Endothelial cell of umbilical vein (primary cell): ENCODE measurements around the gene C19orf73. TPM values are rescaled to one million over a fixed set of nuclear protein-coding genes. Genes with fewer than 3 reads are reported as not detected.

Experiments
- BruUV-seq: library from RNA; stranded (reverse); fragments of 400-500 nt; replicated peaks from 2 replicates; lab custom pipeline; 2021; lab: Mats Ljungman, UMichigan
- CTCF ChIA-PET: fragments of 300-600, 350-600 bp; sonication (Branson Sonifier 250); formaldehyde crosslinking; loops from one replicate; lab custom pipeline; 2021; ENCODE audit warnings: antibody characterized with exemption, inconsistent platforms; lab: Charles Lee
- POLR2A ChIA-PET: fragments of 300-600, 350-600 bp; sonication (Branson Sonifier 250); formaldehyde crosslinking; loops from one replicate; lab custom pipeline; 2021; ENCODE audit warnings: antibody characterized with exemption, inconsistent platforms; lab: Charles Lee
- DNase-seq: peaks from one replicate; pipeline ENCODE4 v3.0.0-alpha.2; 2011; ENCODE audit warnings: low read depth, low spot score
- FAIRE-seq: peaks from 2 replicates; lab custom pipeline; 2011; peaks lifted over from hg19 to GRCh38; lab: Jason Lieb, UNC
- H2AFZ ChIP-seq: 2 replicates; pipeline ENCODE4 v1.6.0; 2012; ENCODE audit warnings: low read depth, low read length, control low read depth, inconsistent platforms
- H3K27ac ChIP-seq: 2 replicates; pipeline ENCODE4 v1.5.1; 2011; ENCODE audit warnings: low read depth, mild to moderate bottlenecking, control low read depth, low read length, moderate library complexity; ENCODE audit not compliant: insufficient read depth
- H3K27me3 ChIP-seq, 2 experiments: 2 replicates each; pipeline versions ENCODE4 v1.6.0 to v1.6.1; 2011; ENCODE audit warnings: low read length in 2 of 2, mixed read lengths in 1 of 2; ENCODE audit not compliant: control insufficient read depth in 2 of 2, insufficient read depth in 2 of 2
- H3K36me3 ChIP-seq, 2 experiments: 2 replicates in 1 of 2; 3 replicates in 1 of 2; pipeline ENCODE4 v1.5.1; 2011; ENCODE audit warnings: low read length in 2 of 2, mild to moderate bottlenecking in 1 of 2, moderate library complexity in 1 of 2; ENCODE audit not compliant: control insufficient read depth in 2 of 2, insufficient read depth in 2 of 2; ENCODE audit errors: extremely low read depth in 1 of 2
- H3K4me1 ChIP-seq: 3 replicates; pipeline ENCODE4 v1.5.1; 2011; ENCODE audit warnings: mild to moderate bottlenecking, low read length; ENCODE audit not compliant: control insufficient read depth, insufficient read depth; ENCODE audit errors: extremely low read depth
- H3K4me2 ChIP-seq: 2 replicates; pipeline ENCODE4 v1.6.1; 2011; ENCODE audit warnings: low read length, control low read depth, mixed read lengths; ENCODE audit not compliant: insufficient read depth
- H3K4me3 ChIP-seq, 3 experiments: fragments of 200-600 bp in 1 of 3; sonication (generic), shearing (Covaris generic) in 1 of 3; replicated peaks in 1 of 3; 2 replicates each; pipeline ENCODE4 v1.5.1; 2011 to 2016; ENCODE audit warnings: control low read depth in 3 of 3, low read length in 3 of 3, mild to moderate bottlenecking in 2 of 3, inconsistent platforms in 1 of 3, low read depth in 1 of 3, moderate library complexity in 1 of 3; ENCODE audit not compliant: insufficient read depth in 1 of 3
- H3K79me2 ChIP-seq: 2 replicates; pipeline ENCODE4 v1.6.0; 2012; ENCODE audit warnings: low read length, inconsistent platforms; ENCODE audit not compliant: control insufficient read depth, insufficient read depth
- H3K9ac ChIP-seq: replicated peaks from 2 replicates; pipeline ENCODE3; 2011; ENCODE audit warnings: low read length, control low read depth; ENCODE audit not compliant: insufficient read depth; ENCODE audit errors: extremely low read depth
- H3K9me1 ChIP-seq: replicated peaks from 3 replicates; pipeline ENCODE4 v1.6.0; 2011; ENCODE audit warnings: mild to moderate bottlenecking, low read length; ENCODE audit not compliant: control insufficient read depth, insufficient read depth; ENCODE audit errors: extremely low read depth
- H3K9me3 ChIP-seq: replicated peaks from 2 replicates; pipeline ENCODE4 v1.5.1; 2012; ENCODE audit warnings: low read length, inconsistent platforms; ENCODE audit not compliant: control insufficient read depth, insufficient read depth
- H4K20me1 ChIP-seq: replicated peaks from 2 replicates; pipeline ENCODE3; 2011; ENCODE audit warnings: mild to moderate bottlenecking, low read length; ENCODE audit not compliant: control insufficient read depth, insufficient read depth; ENCODE audit errors: extremely low read depth
- EZH2 ChIP-seq: IDR thresholded peaks from 2 replicates; pipeline ENCODE4 v1.6.1; 2012; ENCODE audit warnings: borderline replicate concordance, low read depth, mild to moderate bottlenecking, moderate library complexity, low read length, inconsistent platforms; ENCODE audit not compliant: severe bottlenecking
- FOS ChIP-seq: IDR thresholded peaks from 2 replicates; pipeline ENCODE4 v1.6.1; 2011; ENCODE audit warnings: mild to moderate bottlenecking, low read length, moderate library complexity, borderline replicate concordance; ENCODE audit not compliant: insufficient read depth
- GATA2 ChIP-seq: IDR thresholded peaks from 2 replicates; pipeline ENCODE4 v1.7.0; 2011; ENCODE audit warnings: low read depth, mild to moderate bottlenecking, moderate library complexity, mixed read lengths, low read length; ENCODE audit not compliant: insufficient read length, insufficient read depth
- JUN ChIP-seq: IDR thresholded peaks from 2 replicates; pipeline ENCODE4 v1.6.1; 2011; ENCODE audit warnings: borderline replicate concordance, low read depth; ENCODE audit not compliant: insufficient read length, insufficient read depth
- MYC ChIP-seq: IDR thresholded peaks from one replicate; pipeline ENCODE4 v1.6.1; 2011; ENCODE audit warnings: mild to moderate bottlenecking, low read depth, low read length
- POLR2A ChIP-seq: IDR thresholded peaks from 2 replicates; pipeline ENCODE4 v1.6.1; 2012; ENCODE audit warnings: low read depth, mild to moderate bottlenecking, control low read depth, low read length
- POLR2AphosphoS5 ChIP-seq: IDR thresholded peaks from 2 replicates; pipeline ENCODE4 v1.6.1; 2012; ENCODE audit warnings: low read depth, mild to moderate bottlenecking, control low read depth, low read length, moderate library complexity; ENCODE audit not compliant: insufficient read depth
- dilution Hi-C: fragments of 300-500 bp; cut with MboI; formaldehyde crosslinking; loops from one replicate; pipeline ENCODE4 v1.15.0; 2019; ENCODE audit warnings: low sequenced_read_pairs; ENCODE audit not compliant: extremely low pct_ligation_motif_present
- intact Hi-C: fragments of 100-400 bp; cut with micrococcal nuclease; formaldehyde crosslinking; loops from one replicate; pipeline ENCODE4 v1.10.0; 2022
- polyA plus RNA-seq, 4 experiments: library from polyadenylated mRNA; depleted of rRNA in 3 of 4; stranded (reverse) in 3 of 4; unstranded in 1 of 4; fragments of >200 nt; gene quantifications; 2 replicates each; pipeline versions ENCODE4 v1.2.1 to v1.2.3, GENCODE V29; 2011 to 2012; ENCODE audit warnings: missing spikeins in 1 of 4
- total RNA-seq: library from RNA; stranded (reverse); gene quantifications from 2 replicates; pipeline ENCODE4 v1.2.3, GENCODE V29; 2021
- TF ChIP-seq, protein P1 (sequence below): IDR thresholded peaks from 2 replicates; pipeline ENCODE4 v1.6.1; 2011; ENCODE audit not compliant: insufficient read depth, insufficient read length
- TF ChIP-seq, protein P2 (sequence below), 2 donors: IDR thresholded peaks; 1 replicate in 1 of 2; 2 replicates in 1 of 2; pipeline ENCODE4 v1.5.1; 2011; ENCODE audit warnings: low read length in 2 of 2, mild to moderate bottlenecking in 2 of 2, moderate library complexity in 2 of 2, control low read depth in 1 of 2, inconsistent platforms in 1 of 2, low read depth in 1 of 2; ENCODE audit not compliant: insufficient read depth in 1 of 2; ENCODE audit errors: extremely low read depth in 1 of 2

The C19orf73 gene
- total and polyA plus RNA-seq, 2 donors (not counting 3 experiments of a cell fraction or from before 2014, with no cell fraction given): 1.8 TPM; not detected in 1

DNA sequence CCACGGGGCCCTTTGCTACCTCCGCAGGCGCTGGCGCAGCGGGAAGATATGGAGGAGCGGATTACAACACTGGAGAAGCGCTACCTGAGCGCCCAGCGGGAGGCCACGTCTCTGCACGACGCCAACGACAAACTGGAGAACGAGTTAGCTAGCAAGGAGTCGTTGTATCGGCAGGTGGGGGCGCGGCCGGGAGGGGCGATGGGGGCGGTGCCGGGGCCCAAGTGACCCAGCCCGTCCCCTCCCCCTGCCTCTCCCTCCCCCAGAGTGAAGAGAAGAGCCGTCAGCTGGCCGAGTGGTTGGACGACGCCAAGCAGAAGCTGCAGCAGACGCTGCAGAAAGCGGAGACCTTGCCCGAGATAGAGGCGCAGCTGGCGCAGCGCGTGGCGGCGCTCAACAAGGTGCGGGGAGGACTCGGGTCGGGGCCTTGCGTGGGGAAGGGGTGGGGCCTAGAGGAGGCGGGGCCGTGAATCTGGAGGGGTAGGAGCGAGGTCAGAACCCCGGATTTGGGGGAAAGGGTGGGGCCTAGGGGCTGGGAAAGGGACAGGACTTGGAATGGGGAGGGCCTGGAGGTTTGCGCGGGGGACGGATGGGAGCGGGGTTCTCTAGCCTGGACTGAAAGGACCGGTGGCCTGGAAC, 14.1 kb upstream of the C19orf73 start:
- Histone ChIP-seq H2AFZ (no peak overlapping the region), H3K9me3 (no peaks in the 10 kb centered on the region), H3K4me2 (no peak overlapping the region), H3K36me3 (no peaks in the 10 kb centered on the region), H3K4me1 (no peaks in the 10 kb centered on the region), H3K4me3 (no peak overlapping the region), H3K9me1 (no peaks in the 10 kb centered on the region), H3K9ac (no peak overlapping the region), H3K27ac (no peak overlapping the region), H3K79me2 (no peaks in the 10 kb centered on the region), H4K20me1 (no peaks in the 10 kb centered on the region), H3K27me3 (peaks cover 0 to 7% of the 10 kb centered on the region in 2 experiments)
- ChIA-PET POLR2A (interaction anchor here (0.6 to 1.2 kb wide), 2 partner anchors 9 to 66 kb away, joined by 3 to 5 read pairs; no protein-coding TSS in a partner anchor), CTCF (interaction anchor here (0.6 to 5.2 kb wide), 12 partner anchors 8 to 140 kb away, joined by 3 to 35 read pairs (median 7); partner anchors contain the start of genes GYS1, LIN7B, PPFIA3 and RUVBL2)
- no TSS peak for BruUV-seq
- DNase-seq (no peak), FAIRE-seq (no peak)
- dilution Hi-C loops: no loop called here
- TF ChIP-seq FOS (no peak), POLR2AphosphoS5 (no peak), EZH2 (no peak), JUN (no peak), MYC (no peak), POLR2A (no peak), GATA2 (no peak)
- TF ChIP-seq, protein P1, sequence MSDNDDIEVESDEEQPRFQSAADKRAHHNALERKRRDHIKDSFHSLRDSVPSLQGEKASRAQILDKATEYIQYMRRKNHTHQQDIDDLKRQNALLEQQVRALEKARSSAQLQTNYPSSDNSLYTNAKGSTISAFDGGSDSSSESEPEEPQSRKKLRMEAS: no peak
- TF ChIP-seq, protein P2, sequence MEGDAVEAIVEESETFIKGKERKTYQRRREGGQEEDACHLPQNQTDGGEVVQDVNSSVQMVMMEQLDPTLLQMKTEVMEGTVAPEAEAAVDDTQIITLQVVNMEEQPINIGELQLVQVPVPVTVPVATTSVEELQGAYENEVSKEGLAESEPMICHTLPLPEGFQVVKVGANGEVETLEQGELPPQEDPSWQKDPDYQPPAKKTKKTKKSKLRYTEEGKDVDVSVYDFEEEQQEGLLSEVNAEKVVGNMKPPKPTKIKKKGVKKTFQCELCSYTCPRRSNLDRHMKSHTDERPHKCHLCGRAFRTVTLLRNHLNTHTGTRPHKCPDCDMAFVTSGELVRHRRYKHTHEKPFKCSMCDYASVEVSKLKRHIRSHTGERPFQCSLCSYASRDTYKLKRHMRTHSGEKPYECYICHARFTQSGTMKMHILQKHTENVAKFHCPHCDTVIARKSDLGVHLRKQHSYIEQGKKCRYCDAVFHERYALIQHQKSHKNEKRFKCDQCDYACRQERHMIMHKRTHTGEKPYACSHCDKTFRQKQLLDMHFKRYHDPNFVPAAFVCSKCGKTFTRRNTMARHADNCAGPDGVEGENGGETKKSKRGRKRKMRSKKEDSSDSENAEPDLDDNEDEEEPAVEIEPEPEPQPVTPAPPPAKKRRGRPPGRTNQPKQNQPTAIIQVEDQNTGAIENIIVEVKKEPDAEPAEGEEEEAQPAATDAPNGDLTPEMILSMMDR (IDR thresholded peaks at IDR 0.05; ENCODE audit: extremely low read depth in 1 of 2, insufficient read depth in 1 of 2, low read depth in 1 of 2, low read length in 2 of 2): no peak
- intact Hi-C loops: no loop called here
